NCI-H69 (cell line): ENCODE data around the gene RLF.

Source experiments
- DNase-seq: peaks from one replicate; lab custom pipeline; 2025; lab: John Stamatoyannopoulos, UW

The RLF gene

GRCh38 chr1:40274331-40274730, 113.1 kb downstream of the RLF start:
- DNase-seq: no peak

- DNase-seq: no peak
Measured at GRCh38 chr1:40276122-40276521, 114.9 kb downstream of the RLF start.

- DNase-seq: peak; percentile 23
Measured at GRCh38 chr1:40281853-40282252, 120.7 kb downstream of the RLF start.
